Measurements from ENCODE around the gene POC1B. TPM values are rescaled to one million over a fixed set of nuclear protein-coding genes. Genes with fewer than 3 reads are reported as not detected.

Gene POC1B
- total RNA-seq, 1 donor from 2014 or later: 40.3 TPM

DNA sequence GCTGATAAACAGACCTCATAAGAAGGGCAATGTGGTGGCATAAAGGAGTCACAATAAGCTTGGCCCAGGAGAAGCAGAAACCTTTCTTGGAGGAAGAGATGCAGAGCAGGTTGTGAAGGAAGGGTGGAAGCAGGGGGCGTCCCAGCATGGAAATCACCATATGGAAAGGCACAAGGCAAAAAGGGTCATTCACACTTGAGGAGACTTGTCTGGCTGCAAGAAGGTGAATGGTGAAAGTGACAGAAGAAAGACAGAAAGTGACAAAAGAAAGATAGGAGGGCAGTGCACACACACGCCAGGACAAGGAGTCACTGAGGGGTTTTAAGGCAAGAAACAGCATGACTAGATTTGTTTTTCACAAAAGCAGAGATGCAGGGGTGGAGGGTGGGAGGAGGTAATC lies 39.6 kb downstream of the POC1B start:
- no peaks in the 10 kb centered on the region for H3F3A ChIP-seq (ENCODE audit: low read depth)
- H3K79me2 ChIP-seq (ENCODE audit: low read depth): no peaks in the 10 kb centered on the region
- Mint-ChIP-seq H3K36me3 (peaks cover 14% of the 10 kb centered on the region), H3K4me1 (peaks cover 9% of the 10 kb centered on the region), H3K9me3 (no peaks in the 10 kb centered on the region), H3K27me3 (ENCODE audit: insufficient read depth, low read depth) (no peaks in the 10 kb centered on the region), H3K4me3 (no peak overlapping the region), H3K27ac (no peak overlapping the region)
- H3K4me2 ChIP-seq: peak overlapping the region; percentile 23
- H3K4me3 ChIP-seq: no peak overlapping the region
- peak; percentile 17 for DNase-seq (ENCODE audit: low spot score)
- H3K27me3 ChIP-seq: no peaks in the 10 kb centered on the region
- H3K36me3 ChIP-seq: no peaks in the 10 kb centered on the region
- H3K27ac ChIP-seq: no peak overlapping the region
- H3K9me3 ChIP-seq (ENCODE audit: low read depth): no peaks in the 10 kb centered on the region
- H3K9ac ChIP-seq: no peak overlapping the region
- H2AFZ ChIP-seq (replicated peaks): no peak overlapping the region
- no peaks in the 10 kb centered on the region for H4K20me1 ChIP-seq (ENCODE audit: low read depth)
- TF ChIP-seq EZH2 (IDR thresholded peaks at IDR 0.05) (no peak), EZH2phosphoT487 (IDR thresholded peaks at IDR 0.05) (no peak), CTCF (IDR thresholded peaks at IDR 0.05) (no peak)
- H3K4me1 ChIP-seq: peaks cover 9% of the 10 kb centered on the region

- H3K27me3 ChIP-seq: no peaks in the 10 kb centered on the region
- no peaks in the 10 kb centered on the region for H3K9me3 ChIP-seq (ENCODE audit: low read depth)
- Mint-ChIP-seq H3K27ac (no peak overlapping the region), H3K9me3 (no peaks in the 10 kb centered on the region), H3K4me3 (no peak overlapping the region), H3K4me1 (peaks cover 9% of the 10 kb centered on the region), H3K36me3 (peaks cover 12% of the 10 kb centered on the region), H3K27me3 (ENCODE audit: insufficient read depth, low read depth) (no peaks in the 10 kb centered on the region)
- H3K9ac ChIP-seq: no peak overlapping the region
- no peaks in the 10 kb centered on the region for H3F3A ChIP-seq (ENCODE audit: low read depth)
- no peak overlapping the region for H3K27ac ChIP-seq
- DNase-seq (ENCODE audit: low spot score): no peak
- peaks cover 9% of the 10 kb centered on the region for H3K4me1 ChIP-seq
- no peak overlapping the region for H2AFZ ChIP-seq (replicated peaks)
- no peaks in the 10 kb centered on the region for H3K36me3 ChIP-seq
- H3K4me2 ChIP-seq: no peak overlapping the region
- H4K20me1 ChIP-seq (ENCODE audit: low read depth): no peaks in the 10 kb centered on the region
- no peak for TF ChIP-seq EZH2 (IDR thresholded peaks at IDR 0.05)
- TF ChIP-seq EZH2phosphoT487 (IDR thresholded peaks at IDR 0.05): no peak
- TF ChIP-seq CTCF (IDR thresholded peaks at IDR 0.05): no peak
- H3K79me2 ChIP-seq (ENCODE audit: low read depth): no peaks in the 10 kb centered on the region
- no peak overlapping the region for H3K4me3 ChIP-seq
Observed at GRCh38 chr12:89484470-89484869, 41.4 kb downstream of the POC1B start.

GRCh38 chr12:89481213-89481914 lies 44.5 kb downstream of the POC1B start:
- no peaks in the 10 kb centered on the region for H3K79me2 ChIP-seq (ENCODE audit: low read depth)
- H3K4me3 Mint-ChIP-seq: no peak overlapping the region
- H3K27ac ChIP-seq: no peak overlapping the region
- H3K36me3 ChIP-seq: no peaks in the 10 kb centered on the region
- H3K4me1 Mint-ChIP-seq: peaks cover 4% of the 10 kb centered on the region
- no peaks in the 10 kb centered on the region for H3F3A ChIP-seq (ENCODE audit: low read depth)
- TF ChIP-seq CTCF (IDR thresholded peaks at IDR 0.05): no peak
- TF ChIP-seq EZH2phosphoT487 (IDR thresholded peaks at IDR 0.05): no peak
- no peak for TF ChIP-seq EZH2 (IDR thresholded peaks at IDR 0.05)
- no peak overlapping the region for H3K9ac ChIP-seq
- H3K9me3 Mint-ChIP-seq: no peaks in the 10 kb centered on the region
- H3K27ac Mint-ChIP-seq: no peak overlapping the region
- no peaks in the 10 kb centered on the region for H3K27me3 ChIP-seq
- no peak overlapping the region for H2AFZ ChIP-seq (replicated peaks)
- H3K27me3 Mint-ChIP-seq (ENCODE audit: insufficient read depth, low read depth): peaks cover 2% of the 10 kb centered on the region
- H3K4me2 ChIP-seq: no peak overlapping the region
- H4K20me1 ChIP-seq (ENCODE audit: low read depth): no peaks in the 10 kb centered on the region
- no peaks in the 10 kb centered on the region for H3K9me3 ChIP-seq (ENCODE audit: low read depth)
- H3K4me1 ChIP-seq: peaks cover 6% of the 10 kb centered on the region
- DNase-seq (ENCODE audit: low spot score): no peak
- peaks cover 7% of the 10 kb centered on the region for H3K36me3 Mint-ChIP-seq
- no peak overlapping the region for H3K4me3 ChIP-seq
